K562 (cell line): ENCODE results near the gene VGLL4. TPM values are rescaled to one million over a fixed set of nuclear protein-coding genes. Genes with fewer than 3 reads are reported as not detected.

Source experiments
- NUFIP1 ChIP-seq: fragments of 450-650 bp; IDR thresholded peaks from 2 replicates; pipeline ENCODE4 v1.6.1; 2018; ENCODE audit not compliant: partially characterized antibody
- polyA plus RNA-seq, 8 experiments: library from polyadenylated mRNA; depleted of rRNA in 4 of 8; stranded (reverse) in 5 of 8; unstranded in 3 of 8; fragments of >200 nt; fragmentation: Nextera tagmentation in 2 of 8; fragmentation: Illumina TruSeq in 1 of 8; extraction: Ambion mirVana in 2 of 8; extraction: Trizol in 1 of 8; gene quantifications; 2 replicates each; pipeline versions ENCODE4 v1.2.1 to v1.2.3, GENCODE V29; 2011 to 2014; ENCODE audit warnings: inconsistent platforms in 1 of 8, missing spikeins in 1 of 8
- total RNA-seq, 7 experiments: library from RNA; depleted of rRNA in 6 of 7; stranded (reverse); fragments of >200 nt in 6 of 7; fragmentation: Illumina TruSeq in 2 of 7; extraction: Trizol in 2 of 7; gene quantifications; 2 replicates each; pipeline versions ENCODE4 v1.2.1 to v1.2.3, GENCODE V29; 2011 to 2021; ENCODE audit warnings: low replicate concordance in 1 of 7
- TF ChIP-seq, protein P1 (sequence below), 2 experiments: fragments of 450-650 bp; formaldehyde crosslinking in 1 of 2; IDR thresholded peaks; 2 replicates each; pipeline versions ENCODE4 v1.4.0 to v1.6.1; 2014 to 2020; ENCODE audit warnings: mild to moderate bottlenecking in 2 of 2, borderline replicate concordance in 1 of 2, low read depth in 1 of 2
- TF ChIP-seq, protein P2 (sequence below): fragments of 200-800 bp; sonication (Bioruptor generic); IDR thresholded peaks from 2 replicates; pipeline ENCODE4 v1.6.1; 2017; ENCODE audit warnings: missing genetic modification characterization, missing compliant biosample characterization

Gene VGLL4
- total and polyA plus RNA-seq, 9 of the 15 experiments (the other 6 are each of a cell fraction or from before 2014, with no cell fraction given), result 0.27 to 10.9 (median 8.6) TPM

DNA sequence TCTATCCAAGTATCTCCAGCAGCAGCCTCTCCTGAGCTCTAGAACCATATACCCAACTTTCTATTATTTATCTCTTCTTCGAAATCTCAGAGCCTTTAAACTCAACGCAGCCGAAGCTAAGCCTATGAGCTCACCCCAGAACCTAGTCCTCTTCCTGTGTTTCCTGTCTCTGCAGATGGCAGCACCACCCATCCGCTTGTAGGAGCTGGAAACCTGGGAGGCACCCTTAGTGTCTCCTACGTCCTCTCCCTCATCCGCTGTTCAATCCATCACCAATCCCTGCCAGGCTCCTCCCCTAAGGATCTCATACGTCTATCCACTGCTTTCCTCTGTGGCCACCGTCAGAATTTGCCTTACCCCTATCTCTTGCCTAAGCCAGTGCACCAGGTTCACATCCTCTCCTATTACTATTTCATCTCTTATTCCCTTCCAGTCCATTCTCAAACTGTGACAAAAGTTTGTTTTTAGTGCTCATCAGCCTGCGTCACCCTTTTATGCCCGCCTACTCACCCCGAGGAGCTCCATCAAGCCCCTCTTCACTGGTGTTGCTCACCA, 9.6 kb downstream of the VGLL4 start (continued):
- TF ChIP-seq, protein P1, sequence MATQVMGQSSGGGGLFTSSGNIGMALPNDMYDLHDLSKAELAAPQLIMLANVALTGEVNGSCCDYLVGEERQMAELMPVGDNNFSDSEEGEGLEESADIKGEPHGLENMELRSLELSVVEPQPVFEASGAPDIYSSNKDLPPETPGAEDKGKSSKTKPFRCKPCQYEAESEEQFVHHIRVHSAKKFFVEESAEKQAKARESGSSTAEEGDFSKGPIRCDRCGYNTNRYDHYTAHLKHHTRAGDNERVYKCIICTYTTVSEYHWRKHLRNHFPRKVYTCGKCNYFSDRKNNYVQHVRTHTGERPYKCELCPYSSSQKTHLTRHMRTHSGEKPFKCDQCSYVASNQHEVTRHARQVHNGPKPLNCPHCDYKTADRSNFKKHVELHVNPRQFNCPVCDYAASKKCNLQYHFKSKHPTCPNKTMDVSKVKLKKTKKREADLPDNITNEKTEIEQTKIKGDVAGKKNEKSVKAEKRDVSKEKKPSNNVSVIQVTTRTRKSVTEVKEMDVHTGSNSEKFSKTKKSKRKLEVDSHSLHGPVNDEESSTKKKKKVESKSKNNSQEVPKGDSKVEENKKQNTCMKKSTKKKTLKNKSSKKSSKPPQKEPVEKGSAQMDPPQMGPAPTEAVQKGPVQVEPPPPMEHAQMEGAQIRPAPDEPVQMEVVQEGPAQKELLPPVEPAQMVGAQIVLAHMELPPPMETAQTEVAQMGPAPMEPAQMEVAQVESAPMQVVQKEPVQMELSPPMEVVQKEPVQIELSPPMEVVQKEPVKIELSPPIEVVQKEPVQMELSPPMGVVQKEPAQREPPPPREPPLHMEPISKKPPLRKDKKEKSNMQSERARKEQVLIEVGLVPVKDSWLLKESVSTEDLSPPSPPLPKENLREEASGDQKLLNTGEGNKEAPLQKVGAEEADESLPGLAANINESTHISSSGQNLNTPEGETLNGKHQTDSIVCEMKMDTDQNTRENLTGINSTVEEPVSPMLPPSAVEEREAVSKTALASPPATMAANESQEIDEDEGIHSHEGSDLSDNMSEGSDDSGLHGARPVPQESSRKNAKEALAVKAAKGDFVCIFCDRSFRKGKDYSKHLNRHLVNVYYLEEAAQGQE (IDR thresholded peaks at IDR 0.05; ENCODE audit: borderline replicate concordance), result no peak
- TF ChIP-seq, protein P1 (CRISPR knock-in tag; IDR thresholded peaks at IDR 0.05; ENCODE audit: low read depth), result no peak
- TF ChIP-seq NUFIP1, result no peak
- TF ChIP-seq, protein P2, sequence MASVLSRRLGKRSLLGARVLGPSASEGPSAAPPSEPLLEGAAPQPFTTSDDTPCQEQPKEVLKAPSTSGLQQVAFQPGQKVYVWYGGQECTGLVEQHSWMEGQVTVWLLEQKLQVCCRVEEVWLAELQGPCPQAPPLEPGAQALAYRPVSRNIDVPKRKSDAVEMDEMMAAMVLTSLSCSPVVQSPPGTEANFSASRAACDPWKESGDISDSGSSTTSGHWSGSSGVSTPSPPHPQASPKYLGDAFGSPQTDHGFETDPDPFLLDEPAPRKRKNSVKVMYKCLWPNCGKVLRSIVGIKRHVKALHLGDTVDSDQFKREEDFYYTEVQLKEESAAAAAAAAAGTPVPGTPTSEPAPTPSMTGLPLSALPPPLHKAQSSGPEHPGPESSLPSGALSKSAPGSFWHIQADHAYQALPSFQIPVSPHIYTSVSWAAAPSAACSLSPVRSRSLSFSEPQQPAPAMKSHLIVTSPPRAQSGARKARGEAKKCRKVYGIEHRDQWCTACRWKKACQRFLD, result no peak
- TF ChIP-seq, all 486 proteins: peak for 0
